ENCODE measurements around the gene GDPD3.
"Not testable (repeated sequence)": the region's sequence is repeated elsewhere in the genome, so short reads cannot be mapped to it uniquely, and the experiment has no call there.

GDPD3 gene

GRCh38 chr16:30127993-30128392, 14.7 kb upstream of the GDPD3 start:
- no peak overlapping the region for H3K4me3 ChIP-seq (ENCODE audit: low read depth, low read length)
- in situ Hi-C loops (cut with HindIII; ENCODE audit: low sequenced_read_pairs) = no loop called here
- TF ChIP-seq, protein P1, sequence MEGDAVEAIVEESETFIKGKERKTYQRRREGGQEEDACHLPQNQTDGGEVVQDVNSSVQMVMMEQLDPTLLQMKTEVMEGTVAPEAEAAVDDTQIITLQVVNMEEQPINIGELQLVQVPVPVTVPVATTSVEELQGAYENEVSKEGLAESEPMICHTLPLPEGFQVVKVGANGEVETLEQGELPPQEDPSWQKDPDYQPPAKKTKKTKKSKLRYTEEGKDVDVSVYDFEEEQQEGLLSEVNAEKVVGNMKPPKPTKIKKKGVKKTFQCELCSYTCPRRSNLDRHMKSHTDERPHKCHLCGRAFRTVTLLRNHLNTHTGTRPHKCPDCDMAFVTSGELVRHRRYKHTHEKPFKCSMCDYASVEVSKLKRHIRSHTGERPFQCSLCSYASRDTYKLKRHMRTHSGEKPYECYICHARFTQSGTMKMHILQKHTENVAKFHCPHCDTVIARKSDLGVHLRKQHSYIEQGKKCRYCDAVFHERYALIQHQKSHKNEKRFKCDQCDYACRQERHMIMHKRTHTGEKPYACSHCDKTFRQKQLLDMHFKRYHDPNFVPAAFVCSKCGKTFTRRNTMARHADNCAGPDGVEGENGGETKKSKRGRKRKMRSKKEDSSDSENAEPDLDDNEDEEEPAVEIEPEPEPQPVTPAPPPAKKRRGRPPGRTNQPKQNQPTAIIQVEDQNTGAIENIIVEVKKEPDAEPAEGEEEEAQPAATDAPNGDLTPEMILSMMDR (IDR thresholded peaks at IDR 0.05; ENCODE audit: low read depth, low read length, missing control alignments) = no peak
- no peak for DNase-seq (ENCODE audit: low read depth)

GRCh38 chr16:30125690-30126089, 12.4 kb upstream of the GDPD3 start:
- in situ Hi-C loops (cut with HindIII; ENCODE audit: low sequenced_read_pairs); DNase-seq (ENCODE audit: low read depth); H3K4me3 ChIP-seq (ENCODE audit: low read depth, low read length): not testable (repeated sequence)

DNA sequence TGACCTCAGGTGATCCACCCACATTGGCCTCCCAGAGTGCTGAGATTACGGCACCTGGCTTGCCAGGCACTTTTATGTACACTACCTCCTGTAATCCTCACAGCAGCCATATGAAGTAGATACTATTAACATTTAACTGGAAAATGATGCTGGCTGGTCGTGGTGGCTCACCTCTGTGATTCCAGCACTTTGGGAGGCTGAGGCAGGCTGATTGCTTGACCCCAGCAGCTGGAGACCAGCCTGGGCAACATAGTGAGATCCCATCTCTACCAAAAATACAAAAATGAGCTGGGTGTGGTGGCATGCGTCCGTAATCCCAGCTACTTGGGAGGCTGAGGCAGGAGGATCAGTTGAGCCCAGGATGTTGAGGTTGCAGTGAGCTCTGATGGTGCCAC, 11.6 kb upstream of the GDPD3 start:
- H3K4me3 ChIP-seq (ENCODE audit: low read depth, low read length) = no peak overlapping the region
- DNase-seq (ENCODE audit: low read depth) = no peak
- in situ Hi-C loops (cut with HindIII; ENCODE audit: low sequenced_read_pairs) = no loop called here
- TF ChIP-seq, protein P1 (IDR thresholded peaks at IDR 0.05; ENCODE audit: low read depth, low read length, missing control alignments) = no peak

GRCh38 chr16:30122604-30123160, 9.3 kb upstream of the GDPD3 start:
- peak overlapping the region; percentile 81 for H3K4me3 ChIP-seq (ENCODE audit: low read depth, low read length)
- DNase-seq (ENCODE audit: low read depth) = no peak
- in situ Hi-C loops (cut with HindIII; ENCODE audit: low sequenced_read_pairs) = no loop called here
- TF ChIP-seq, protein P1 (IDR thresholded peaks at IDR 0.05; ENCODE audit: low read depth, low read length, missing control alignments) = no peak

GRCh38 chr16:30121741-30122571, 8.6 kb upstream of the GDPD3 start:
- no peak for DNase-seq (ENCODE audit: low read depth)
- peak overlapping the region; percentile 81 for H3K4me3 ChIP-seq (ENCODE audit: low read depth, low read length)
- TF ChIP-seq, protein P1 (IDR thresholded peaks at IDR 0.05; ENCODE audit: low read depth, low read length, missing control alignments) = no peak
- in situ Hi-C loops (cut with HindIII; ENCODE audit: low sequenced_read_pairs) = no loop called here

- in situ Hi-C loops (cut with HindIII; ENCODE audit: low sequenced_read_pairs) = no loop called here
- TF ChIP-seq, protein P1 (IDR thresholded peaks at IDR 0.05; ENCODE audit: low read depth, low read length, missing control alignments) = no peak
Measured at GRCh38 chr16:30120340-30121105, 7.2 kb upstream of the GDPD3 start.

More at GRCh38 chr16:30120340-30121105, 7.2 kb upstream of the GDPD3 start:
- DNase-seq (ENCODE audit: low read depth) = no peak
- no peak overlapping the region for H3K4me3 ChIP-seq (ENCODE audit: low read depth, low read length)

Data from astrocyte of the cerebellum (primary cell).